Heart right ventricle (tissue), 16 donors: ENCODE data around the gene C10orf62. TPM values are rescaled to one million over a fixed set of nuclear protein-coding genes. Genes with fewer than 3 reads are reported as not detected.

Experiments used
- ATAC-seq, 8 donors: fragments of 200-7000 bp; cut with Tn5 transposase; one replicate each; pipeline ENCODE4 v1.9.1; 2020; ENCODE audit warnings: mild to moderate bottlenecking in 8 of 8, moderate library complexity in 8 of 8, moderate number of reproducible peaks in 1 of 8
- DNase-seq, 2 donors: peaks; one replicate each; pipeline ENCODE4 v3.0.0-alpha.2; 2020
- H3K27ac ChIP-seq, 10 donors: fragments of 200-600 bp; sonication (generic) in 2 of 10; one replicate each; pipeline versions ENCODE4 v1.5.0 to v1.8.0; 2020 to 2022; ENCODE audit warnings: mild to moderate bottlenecking in 3 of 10
- H3K27me3 ChIP-seq, 7 donors: fragments of 200-600 bp; one replicate each; pipeline ENCODE4 v1.8.0; 2021 to 2022; ENCODE audit warnings: mild to moderate bottlenecking in 2 of 7
- H3K36me3 ChIP-seq, 9 donors: fragments of 200-600 bp; sonication (generic) in 1 of 9; one replicate each; pipeline versions ENCODE4 v1.5.0 to v1.8.0; 2020 to 2022; ENCODE audit warnings: mild to moderate bottlenecking in 2 of 9
- H3K4me1 ChIP-seq, 9 donors: fragments of 200-600 bp; sonication (generic) in 1 of 9; one replicate each; pipeline versions ENCODE4 v1.5.0 to v1.8.0; 2020 to 2022; ENCODE audit warnings: mild to moderate bottlenecking in 4 of 9
- H3K4me3 ChIP-seq, 10 donors: fragments of 200-600 bp; sonication (generic) in 2 of 10; one replicate each; pipeline versions ENCODE4 v1.5.0 to v1.8.0; 2020 to 2022; ENCODE audit warnings: mild to moderate bottlenecking in 7 of 10, moderate library complexity in 2 of 10
- H3K9me3 ChIP-seq, 11 donors: fragments of 200-600 bp in 10 of 11; sonication (generic) in 2 of 11; one replicate each; pipeline versions ENCODE4 v1.5.0 to v1.8.0; 2013 to 2022; ENCODE audit warnings: mild to moderate bottlenecking in 2 of 11, control low read depth in 1 of 11, moderate library complexity in 1 of 11
- WGBS, 2 donors: extraction: QIAGEN DNeasy Blood & Tissue Kit; methylation state at CpG; one replicate each; pipeline ENCODE4 v1.1.7; 2013; ENCODE audit warnings: inconsistent platforms in 1 of 2; 5-methylcytosine and 5-hydroxymethylcytosine counted together
- intact Hi-C, 10 donors: fragments of 100-400 bp; cut with DNase I; formaldehyde crosslinking; loops; one replicate each; pipeline versions ENCODE4 v1.11.1 to v1.14.2; 2022
- polyA plus RNA-seq, 2 donors: library from polyadenylated mRNA; stranded (reverse); fragments of 200-250 nt; gene quantifications; one replicate each; pipeline ENCODE4 v1.2.3, GENCODE V29; 2013
- total RNA-seq, 10 donors: library from RNA; stranded (reverse); fragmentation: NEBNext Ultra II Directional in 3 of 10; extraction: Animal tissue kit (Norgen Biotek cat#: 25700) in 3 of 10; gene quantifications; one replicate each; pipeline versions ENCODE4 v1.2.1 to v1.2.4, GENCODE V29; 2021 to 2023
- TF ChIP-seq, protein P1 (sequence below), 9 donors: fragments of 200-600 bp; sonication (generic) in 2 of 9; IDR thresholded peaks; one replicate each; pipeline versions ENCODE4 v1.5.0 to v1.8.0; 2021 to 2022; ENCODE audit warnings: antibody characterized with exemption in 9 of 9, mild to moderate bottlenecking in 5 of 9, moderate library complexity in 1 of 9
- donor health status: Arrhythmogenic right ventricular cardiomyopathy.
- donor health status: ischemic (EF 13 %, LVEDD 7.1; RV severe dilation, severe dysfunction).
- donor health status: healthy with polysubstance abuse.
- donor health status: DM: no; HTN: yes; CAD: no.
- donor health status: DM: no; HTN: no; CAD: no.
- donor health status: ischemic (EF 25% LVEDD 6.9; RV normal size, moderate dysfunction).
- donor health status: ischemic (EF 25% LVEDD 5.7; RV mildly dilated, moderate dysfunction).
- donor health status: healthy.
- donor health status: DM: yes; HTN: yes; CAD: no.
- donor health status: Ischemic cardiomyopathy.
- donor health status: ischemic (EF 35%, LVEDD 5.7; RV mildly dilated, moderate dysfunction).
- donor health status: nonischemic (EF 11% LVEDD 7.7; RV severe dilation, severe dysfunction).
- donor health status: DM: yes; HTN: yes; CAD: no.
- donor health status: PGD.
- donor health status: ischemic (EF 29% LVEDD 5.4; RV normal size, mild dysfunction).
- donor health status: nonischemic (EF 23%, LVEDD 6.1; RV moderate dilation, normal function).

Gene C10orf62
- total and polyA plus RNA-seq, 12 donors: 0.20 to 2.4 (median 1.1) TPM; not detected in 2

DNA sequence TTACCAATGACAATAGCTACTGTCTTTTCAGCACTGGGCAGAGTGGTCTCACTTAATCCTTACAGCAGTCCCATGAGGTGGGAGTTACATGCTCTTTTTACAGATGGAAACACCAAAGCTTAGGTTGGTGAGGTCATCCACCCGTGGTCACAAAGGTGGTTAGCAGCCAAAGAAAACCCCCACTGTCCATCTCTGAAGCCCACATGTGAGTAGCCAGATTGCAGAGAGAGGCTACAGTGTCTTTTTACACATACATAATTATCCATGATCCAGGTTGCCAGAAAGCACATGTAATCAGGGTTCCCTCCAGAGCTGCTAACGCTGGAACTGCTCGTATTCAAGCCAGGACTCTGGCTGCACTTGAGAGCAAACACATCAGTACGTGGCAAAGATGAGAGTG lies 41.6 kb upstream of the C10orf62 start:
- Histone ChIP-seq H3K27me3 (no peaks in the 10 kb centered on the region), H3K4me3 (no peak overlapping the region), H3K27ac (peak overlapping the region in 6 of 10 donors; percentile 42 to 81 (median 70)), H3K36me3 (no peaks in the 10 kb centered on the region), H3K9me3 (no peaks in the 10 kb centered on the region), H3K4me1 (peaks cover 17 to 63% (median 50%) of the 10 kb centered on the region in 9 donors)
- ATAC-seq (peak in 6 of 8 donors; percentile 11 to 72 (median 28)), DNase-seq (no peak)
- WGBS, 2 donors: 39 to 47% methylated on average over 4 of the region's 4 CpGs
- intact Hi-C loops: loop anchor here in 2 of 10 donors (2.0 to 5.0 kb wide), 2 partner anchors 51 to 85 kb away; partner anchors contain the start of genes MMS19 (in 1 of the 2) and UBTD1 (in 1 of the 2)
- TF ChIP-seq, protein P1, sequence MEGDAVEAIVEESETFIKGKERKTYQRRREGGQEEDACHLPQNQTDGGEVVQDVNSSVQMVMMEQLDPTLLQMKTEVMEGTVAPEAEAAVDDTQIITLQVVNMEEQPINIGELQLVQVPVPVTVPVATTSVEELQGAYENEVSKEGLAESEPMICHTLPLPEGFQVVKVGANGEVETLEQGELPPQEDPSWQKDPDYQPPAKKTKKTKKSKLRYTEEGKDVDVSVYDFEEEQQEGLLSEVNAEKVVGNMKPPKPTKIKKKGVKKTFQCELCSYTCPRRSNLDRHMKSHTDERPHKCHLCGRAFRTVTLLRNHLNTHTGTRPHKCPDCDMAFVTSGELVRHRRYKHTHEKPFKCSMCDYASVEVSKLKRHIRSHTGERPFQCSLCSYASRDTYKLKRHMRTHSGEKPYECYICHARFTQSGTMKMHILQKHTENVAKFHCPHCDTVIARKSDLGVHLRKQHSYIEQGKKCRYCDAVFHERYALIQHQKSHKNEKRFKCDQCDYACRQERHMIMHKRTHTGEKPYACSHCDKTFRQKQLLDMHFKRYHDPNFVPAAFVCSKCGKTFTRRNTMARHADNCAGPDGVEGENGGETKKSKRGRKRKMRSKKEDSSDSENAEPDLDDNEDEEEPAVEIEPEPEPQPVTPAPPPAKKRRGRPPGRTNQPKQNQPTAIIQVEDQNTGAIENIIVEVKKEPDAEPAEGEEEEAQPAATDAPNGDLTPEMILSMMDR (IDR thresholded peaks at IDR 0.05): no peak

DNA sequence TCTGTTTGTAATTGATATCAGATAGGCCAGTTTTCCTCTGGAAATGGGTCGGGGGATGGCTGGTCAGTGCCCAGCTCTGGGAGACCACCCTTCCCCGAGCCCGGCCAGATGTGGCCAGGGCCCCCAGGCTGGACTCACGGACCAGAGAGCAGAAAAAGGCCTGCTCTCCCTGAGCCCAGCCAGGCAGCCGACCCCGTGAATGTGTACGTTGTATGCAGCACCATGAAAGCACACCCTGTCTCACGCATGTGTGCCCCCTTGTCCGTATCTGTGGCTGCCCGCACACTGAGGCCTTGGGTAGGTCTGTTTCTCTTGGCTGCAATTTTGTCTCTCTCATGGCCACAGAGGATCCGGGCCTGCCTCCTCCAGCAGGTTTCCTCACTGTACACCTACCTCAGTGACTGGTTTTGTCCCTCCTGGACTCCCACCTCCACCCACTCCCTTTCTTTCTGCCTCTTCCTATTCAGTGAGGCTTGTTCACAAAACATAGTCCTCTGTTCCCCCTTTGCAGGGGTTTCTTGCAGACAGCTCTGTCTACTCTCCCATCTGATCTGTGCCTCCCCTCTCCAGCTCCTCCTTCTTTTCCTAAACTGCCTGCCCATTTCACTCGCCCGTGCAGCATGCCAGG lies 40.6 kb upstream of the C10orf62 start:
- Histone ChIP-seq H3K27me3 (no peaks in the 10 kb centered on the region), H3K9me3 (no peaks in the 10 kb centered on the region), H3K4me1 (peaks cover 8 to 63% (median 50%) of the 10 kb centered on the region in 9 donors), H3K4me3 (no peak overlapping the region), H3K27ac (peak overlapping the region in 6 of 10 donors; percentile 42 to 81 (median 70)), H3K36me3 (no peaks in the 10 kb centered on the region)
- 89 to 91% methylated on average over 13 of the region's 13 CpGs for WGBS, 2 donors
- intact Hi-C loops: loop anchor here in 2 of 10 donors (2.0 to 5.0 kb wide), 2 partner anchors 52 to 86 kb away; partner anchors contain the start of genes MMS19 (in 1 of the 2) and UBTD1 (in 1 of the 2)
- TF ChIP-seq, protein P1 (IDR thresholded peaks at IDR 0.05): no peak
- DNase-seq (no peak), ATAC-seq (peak in 1 of 8 donors; percentile 6)

DNA sequence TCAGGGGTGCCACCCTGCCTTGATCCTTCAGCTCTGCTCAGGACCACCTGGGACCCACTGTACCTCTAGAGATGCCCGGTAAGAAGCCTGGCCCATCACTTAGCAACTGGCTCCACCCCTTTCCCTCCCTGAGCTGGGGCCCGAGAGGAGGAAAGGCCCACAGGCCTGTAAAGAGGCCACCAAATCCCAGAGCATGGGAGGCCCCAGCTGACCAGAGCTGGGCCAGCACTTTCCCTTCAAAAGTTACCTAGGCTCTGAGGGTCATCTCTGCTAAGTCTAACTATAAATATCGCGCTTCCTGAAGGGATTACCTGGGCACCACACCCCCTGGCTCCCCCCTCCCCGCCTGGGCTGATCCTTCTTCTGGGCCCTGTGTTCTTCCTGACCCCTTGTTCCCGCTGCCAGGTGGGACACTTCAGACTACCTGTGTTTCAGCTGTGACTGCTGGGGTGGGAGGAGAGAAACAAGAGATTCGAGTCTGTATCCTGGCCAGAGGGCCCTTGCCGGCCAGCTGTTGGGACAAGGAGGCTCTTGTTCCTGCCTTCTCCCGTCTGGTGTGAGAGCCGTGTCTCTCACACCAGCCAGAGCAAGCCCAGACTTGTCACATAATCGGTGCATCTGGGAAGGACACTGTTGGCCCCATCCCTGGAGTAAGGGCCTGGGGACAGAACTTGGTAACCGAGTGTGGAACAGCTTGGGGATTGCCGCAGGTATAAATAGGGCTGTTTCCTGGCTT lies 39.8 kb upstream of the C10orf62 start:
- intact Hi-C loops: loop anchor here in 8 of 10 donors (2.0 to 5.0 kb wide), 4 partner anchors 47 to 87 kb away; partner anchors contain the start of genes MMS19 (in 3 of the 8) and UBTD1 (in 3 of the 8)
- WGBS, 2 donors: 43 to 58% methylated on average over 13 of the region's 13 CpGs
- no peak for DNase-seq
- Histone ChIP-seq H3K36me3 (no peaks in the 10 kb centered on the region), H3K27me3 (no peaks in the 10 kb centered on the region), H3K4me3 (no peak overlapping the region), H3K9me3 (no peaks in the 10 kb centered on the region), H3K4me1 (peaks cover 8 to 60% (median 46%) of the 10 kb centered on the region in 9 donors), H3K27ac (peak overlapping the region in 9 of 10 donors; percentile 33 to 81 (median 65))
- peak; percentile 29 to 52 (median 40) for ATAC-seq
- TF ChIP-seq, protein P1 (IDR thresholded peaks at IDR 0.05): no peak
